ENCODE data around the gene ADAM22. TPM values are rescaled to one million over a fixed set of nuclear protein-coding genes. Genes with fewer than 3 reads are reported as not detected.

ADAM22 gene
- polyA plus RNA-seq, 2 of the 4 experiments (the other 2 are of a cell fraction), result 0.53 to 0.59 TPM

GRCh38 chr7:88115258-88115796 lies 181.3 kb downstream of the ADAM22 start (continued):
- TF ChIP-seq FOSL2 (IDR thresholded peaks at IDR 0.05), result no peak
- no peak for TF ChIP-seq FOSL2 (CRISPR knock-in tag; IDR thresholded peaks at IDR 0.05)
- TF ChIP-seq RARB (CRISPR knock-in tag; IDR thresholded peaks at IDR 0.05), result no peak
- TF ChIP-seq HEYL (CRISPR knock-in tag; IDR thresholded peaks at IDR 0.05), result no peak
- no peak for TF ChIP-seq TFCP2L1 (CRISPR knock-in tag; IDR thresholded peaks at IDR 0.05)
- TF ChIP-seq CHD2 (IDR thresholded peaks at IDR 0.05; ENCODE audit: low read length, partially characterized antibody), result no peak
- TF ChIP-seq CEBPB (IDR thresholded peaks at IDR 0.05), result no peak

DNA sequence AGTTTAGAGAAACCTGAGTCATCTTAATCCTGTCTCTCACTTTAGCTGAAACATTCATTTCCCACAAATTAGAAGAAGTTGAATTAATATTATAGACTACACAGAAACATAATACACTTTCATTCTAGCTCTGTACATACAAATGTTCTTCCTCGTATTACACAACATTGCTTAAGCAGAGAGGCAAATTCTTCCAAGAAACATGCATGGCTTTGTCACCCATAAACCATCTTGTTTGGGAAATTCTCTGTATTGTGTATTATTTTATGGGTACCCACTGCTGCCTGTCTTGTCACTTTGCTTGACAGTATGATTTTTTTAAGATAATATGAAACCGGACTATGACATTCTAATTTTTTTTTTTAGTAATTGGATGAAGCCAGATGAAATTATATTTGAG lies 181.8 kb downstream of the ADAM22 start:
- Histone ChIP-seq H3K4me2 (no peak overlapping the region), H3K9me3 (no peaks in the 10 kb centered on the region), H3K4me1 (no peaks in the 10 kb centered on the region), H3K27ac (no peak overlapping the region), H3K4me3 (no peak overlapping the region)
- 60% methylated on average over 2 of the region's 2 CpGs for WGBS (ENCODE audit: missing lambda C conversion rate)
- TF ChIP-seq HEYL (CRISPR knock-in tag; IDR thresholded peaks at IDR 0.05) (no peak), E2F6 (IDR thresholded peaks at IDR 0.05; ENCODE audit: borderline replicate concordance, low read depth) (no peak), ELK1 (IDR thresholded peaks at IDR 0.05; ENCODE audit: low read depth, low read length) (no peak), HOXB5 (CRISPR knock-in tag; IDR thresholded peaks at IDR 0.05) (no peak), POLR2AphosphoS2 (conservative IDR thresholded peaks at IDR 0.05; ENCODE audit: low read length) (no peak), ZC3H11A (IDR thresholded peaks at IDR 0.05) (no peak)
- TF ChIP-seq, protein P1, sequence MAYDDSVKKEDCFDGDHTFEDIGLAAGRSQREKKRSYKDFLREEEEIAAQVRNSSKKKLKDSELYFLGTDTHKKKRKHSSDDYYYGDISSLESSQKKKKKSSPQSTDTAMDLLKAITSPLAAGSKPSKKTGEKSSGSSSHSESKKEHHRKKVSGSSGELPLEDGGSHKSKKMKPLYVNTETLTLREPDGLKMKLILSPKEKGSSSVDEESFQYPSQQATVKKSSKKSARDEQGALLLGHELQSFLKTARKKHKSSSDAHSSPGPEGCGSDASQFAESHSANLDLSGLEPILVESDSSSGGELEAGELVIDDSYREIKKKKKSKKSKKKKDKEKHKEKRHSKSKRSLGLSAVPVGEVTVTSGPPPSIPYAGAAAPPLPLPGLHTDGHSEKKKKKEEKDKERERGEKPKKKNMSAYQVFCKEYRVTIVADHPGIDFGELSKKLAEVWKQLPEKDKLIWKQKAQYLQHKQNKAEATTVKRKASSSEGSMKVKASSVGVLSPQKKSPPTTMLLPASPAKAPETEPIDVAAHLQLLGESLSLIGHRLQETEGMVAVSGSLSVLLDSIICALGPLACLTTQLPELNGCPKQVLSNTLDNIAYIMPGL (CRISPR knock-in tag; IDR thresholded peaks at IDR 0.05; ENCODE audit: borderline replicate concordance), result no peak
- FAIRE-seq (no peak), DNase-seq (ENCODE audit: low read depth in 1 of 2, low spot score in 1 of 2) (no peak), ATAC-seq (no peak)
- CTCF ChIA-PET, result interaction anchor here (1.5 kb wide), 1 partner anchor 19 kb away, joined by 3 read pairs; no protein-coding TSS in a partner anchor
- POLR2A ChIA-PET, result no interaction called here

DNA sequence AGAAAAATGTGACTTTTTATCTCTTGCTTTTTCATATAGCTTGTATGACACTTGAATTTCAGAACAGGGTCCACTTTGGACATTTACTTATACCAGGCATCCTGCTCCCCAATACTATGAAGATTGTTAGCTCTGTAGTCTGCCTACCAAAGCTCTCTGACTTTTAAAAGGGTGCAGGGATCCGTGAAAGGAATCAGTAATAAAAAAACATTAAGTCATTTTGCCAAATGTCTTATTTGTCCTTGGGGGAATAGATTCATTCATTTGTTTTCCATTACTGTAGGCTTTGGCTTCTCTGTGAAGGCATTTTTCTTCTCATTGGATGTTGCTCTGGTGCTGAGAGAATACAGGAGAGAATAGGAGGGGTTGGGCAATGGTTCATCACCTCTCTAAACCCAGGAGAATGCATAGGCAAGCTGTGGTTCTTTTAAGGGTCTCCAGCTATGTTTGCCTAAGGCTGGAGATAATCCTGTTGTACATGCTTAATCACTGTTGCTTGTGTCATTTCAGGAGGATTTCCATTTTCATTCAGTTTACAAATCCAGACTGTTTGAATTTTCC lies 182.3 kb downstream of the ADAM22 start:
- Histone ChIP-seq H3K4me1 (no peaks in the 10 kb centered on the region), H3K9me3 (no peaks in the 10 kb centered on the region), H3K27ac (no peak overlapping the region), H3K4me2 (no peak overlapping the region), H3K4me3 (no peak overlapping the region)
- WGBS (ENCODE audit: missing lambda C conversion rate), result 3% methylated on average over 1 of the region's 1 CpG
- ChIA-PET POLR2A (no interaction called here), CTCF (interaction anchor here (1.5 kb wide), 1 partner anchor 19 kb away, joined by 3 read pairs; no protein-coding TSS in a partner anchor)
- TF ChIP-seq NFE2L2 (conservative IDR thresholded peaks at IDR 0.05; ENCODE audit: low read length) (no peak), MYC (IDR thresholded peaks at IDR 0.05; ENCODE audit: borderline replicate concordance, low read length) (no peak), EP300 (IDR thresholded peaks at IDR 0.05) (no peak), ZSCAN20 (CRISPR knock-in tag; IDR thresholded peaks at IDR 0.05) (no peak), HES2 (IDR thresholded peaks at IDR 0.05) (no peak), RARB (CRISPR knock-in tag; IDR thresholded peaks at IDR 0.05) (no peak), SREBF2 (IDR thresholded peaks at IDR 0.05) (no peak), MAFK (IDR thresholded peaks at IDR 0.05; ENCODE audit: partially characterized antibody) (no peak), RCOR1 (IDR thresholded peaks at IDR 0.05; ENCODE audit: low read depth, low read length) (no peak), NPAS2 (CRISPR knock-in tag; IDR thresholded peaks at IDR 0.05; ENCODE audit: borderline replicate concordance) (no peak)
- TF ChIP-seq, protein P2, sequence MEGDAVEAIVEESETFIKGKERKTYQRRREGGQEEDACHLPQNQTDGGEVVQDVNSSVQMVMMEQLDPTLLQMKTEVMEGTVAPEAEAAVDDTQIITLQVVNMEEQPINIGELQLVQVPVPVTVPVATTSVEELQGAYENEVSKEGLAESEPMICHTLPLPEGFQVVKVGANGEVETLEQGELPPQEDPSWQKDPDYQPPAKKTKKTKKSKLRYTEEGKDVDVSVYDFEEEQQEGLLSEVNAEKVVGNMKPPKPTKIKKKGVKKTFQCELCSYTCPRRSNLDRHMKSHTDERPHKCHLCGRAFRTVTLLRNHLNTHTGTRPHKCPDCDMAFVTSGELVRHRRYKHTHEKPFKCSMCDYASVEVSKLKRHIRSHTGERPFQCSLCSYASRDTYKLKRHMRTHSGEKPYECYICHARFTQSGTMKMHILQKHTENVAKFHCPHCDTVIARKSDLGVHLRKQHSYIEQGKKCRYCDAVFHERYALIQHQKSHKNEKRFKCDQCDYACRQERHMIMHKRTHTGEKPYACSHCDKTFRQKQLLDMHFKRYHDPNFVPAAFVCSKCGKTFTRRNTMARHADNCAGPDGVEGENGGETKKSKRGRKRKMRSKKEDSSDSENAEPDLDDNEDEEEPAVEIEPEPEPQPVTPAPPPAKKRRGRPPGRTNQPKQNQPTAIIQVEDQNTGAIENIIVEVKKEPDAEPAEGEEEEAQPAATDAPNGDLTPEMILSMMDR (IDR thresholded peaks at IDR 0.05), result no peak
- TF ChIP-seq, protein P3, sequence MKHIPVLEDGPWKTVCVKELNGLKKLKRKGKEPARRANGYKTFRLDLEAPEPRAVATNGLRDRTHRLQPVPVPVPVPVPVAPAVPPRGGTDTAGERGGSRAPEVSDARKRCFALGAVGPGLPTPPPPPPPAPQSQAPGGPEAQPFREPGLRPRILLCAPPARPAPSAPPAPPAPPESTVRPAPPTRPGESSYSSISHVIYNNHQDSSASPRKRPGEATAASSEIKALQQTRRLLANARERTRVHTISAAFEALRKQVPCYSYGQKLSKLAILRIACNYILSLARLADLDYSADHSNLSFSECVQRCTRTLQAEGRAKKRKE (CRISPR knock-in tag; IDR thresholded peaks at IDR 0.05; ENCODE audit: low read depth), result no peak
- TF ChIP-seq, protein P4, sequence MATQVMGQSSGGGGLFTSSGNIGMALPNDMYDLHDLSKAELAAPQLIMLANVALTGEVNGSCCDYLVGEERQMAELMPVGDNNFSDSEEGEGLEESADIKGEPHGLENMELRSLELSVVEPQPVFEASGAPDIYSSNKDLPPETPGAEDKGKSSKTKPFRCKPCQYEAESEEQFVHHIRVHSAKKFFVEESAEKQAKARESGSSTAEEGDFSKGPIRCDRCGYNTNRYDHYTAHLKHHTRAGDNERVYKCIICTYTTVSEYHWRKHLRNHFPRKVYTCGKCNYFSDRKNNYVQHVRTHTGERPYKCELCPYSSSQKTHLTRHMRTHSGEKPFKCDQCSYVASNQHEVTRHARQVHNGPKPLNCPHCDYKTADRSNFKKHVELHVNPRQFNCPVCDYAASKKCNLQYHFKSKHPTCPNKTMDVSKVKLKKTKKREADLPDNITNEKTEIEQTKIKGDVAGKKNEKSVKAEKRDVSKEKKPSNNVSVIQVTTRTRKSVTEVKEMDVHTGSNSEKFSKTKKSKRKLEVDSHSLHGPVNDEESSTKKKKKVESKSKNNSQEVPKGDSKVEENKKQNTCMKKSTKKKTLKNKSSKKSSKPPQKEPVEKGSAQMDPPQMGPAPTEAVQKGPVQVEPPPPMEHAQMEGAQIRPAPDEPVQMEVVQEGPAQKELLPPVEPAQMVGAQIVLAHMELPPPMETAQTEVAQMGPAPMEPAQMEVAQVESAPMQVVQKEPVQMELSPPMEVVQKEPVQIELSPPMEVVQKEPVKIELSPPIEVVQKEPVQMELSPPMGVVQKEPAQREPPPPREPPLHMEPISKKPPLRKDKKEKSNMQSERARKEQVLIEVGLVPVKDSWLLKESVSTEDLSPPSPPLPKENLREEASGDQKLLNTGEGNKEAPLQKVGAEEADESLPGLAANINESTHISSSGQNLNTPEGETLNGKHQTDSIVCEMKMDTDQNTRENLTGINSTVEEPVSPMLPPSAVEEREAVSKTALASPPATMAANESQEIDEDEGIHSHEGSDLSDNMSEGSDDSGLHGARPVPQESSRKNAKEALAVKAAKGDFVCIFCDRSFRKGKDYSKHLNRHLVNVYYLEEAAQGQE (IDR thresholded peaks at IDR 0.05), result no peak
- DNase-seq (ENCODE audit: low read depth in 1 of 2, low spot score in 1 of 2), result no peak
- no peak for ATAC-seq
- FAIRE-seq, result no peak

Data from A549 (cell line).